ENCODE measurements around the gene SEL1L3. TPM values are rescaled to one million over a fixed set of nuclear protein-coding genes. Genes with fewer than 3 reads are reported as not detected.

Gene SEL1L3
- total RNA-seq, 2 donors from 2014 or later = 14.9 to 24.5 TPM

DNA sequence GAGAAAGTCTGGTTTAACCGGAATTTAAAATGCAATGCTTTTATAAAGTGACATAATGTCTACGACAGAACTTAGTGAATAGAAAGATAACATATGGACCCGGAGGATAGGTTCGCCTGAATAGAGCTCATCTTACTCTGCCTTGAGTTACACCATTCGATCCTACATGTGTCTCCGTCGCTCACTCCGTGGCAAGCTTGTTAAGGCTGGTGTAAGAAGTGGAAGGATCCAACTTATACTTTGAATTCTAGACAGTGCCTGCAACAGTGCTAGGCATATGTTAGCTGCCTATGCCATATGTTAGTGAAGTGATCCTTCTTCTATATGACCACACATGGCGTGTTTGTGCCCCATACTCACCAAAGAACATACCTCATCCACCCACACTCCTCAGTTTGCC, 50.9 kb downstream of the SEL1L3 start:
- no peak overlapping the region for H3K4me3 Mint-ChIP-seq
- H3K4me1 Mint-ChIP-seq = peaks cover 30% of the 10 kb centered on the region
- WGBS, 2 experiments (ENCODE audit: insufficient coverage in 1 of 2, insufficient read length in 1 of 2) = 89 to 95% methylated on average over 9 of the region's 9 CpGs

DNA sequence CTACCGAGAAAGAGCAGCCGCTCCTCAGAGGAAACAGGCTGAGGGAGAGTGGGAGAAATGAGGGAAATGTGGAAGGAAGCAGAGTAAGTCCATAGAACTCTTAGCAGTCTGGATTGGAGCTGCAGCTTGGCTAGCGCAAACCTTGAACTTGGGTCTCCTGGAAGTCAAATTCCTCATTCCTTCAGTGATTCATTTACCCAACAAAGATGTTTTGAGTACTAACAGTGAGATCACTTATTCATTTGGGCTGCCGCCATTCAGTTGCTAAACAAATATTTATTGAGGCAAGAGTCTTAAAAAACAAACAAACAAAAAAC, 51.5 kb downstream of the SEL1L3 start:
- H3K9me3 ChIP-seq (ENCODE audit: control insufficient read depth, low read length) = peaks cover 3% of the 10 kb centered on the region

More for the DNA sequence above, 50.9 kb downstream of the SEL1L3 start:
- Histone ChIP-seq H3K4me1 (ENCODE audit: control insufficient read depth, insufficient read depth, low read length) (no peaks in the 10 kb centered on the region), H3K9me3 (ENCODE audit: control insufficient read depth, low read length) (peaks cover 3% of the 10 kb centered on the region), H3K27ac (ENCODE audit: low read depth, low read length) (no peak overlapping the region), H3K4me3 (ENCODE audit: low read length) (no peak overlapping the region), H3K27me3 (ENCODE audit: control insufficient read depth, insufficient read depth, low read length, poor library complexity, severe bottlenecking) (no peaks in the 10 kb centered on the region), H3K36me3 (ENCODE audit: control insufficient read depth, insufficient read depth, low read length) (no peaks in the 10 kb centered on the region), H3K9ac (ENCODE audit: extremely low read depth, low read length, poor library complexity, severe bottlenecking) (no peak overlapping the region)
- peaks cover 59% of the 10 kb centered on the region for H3K27me3 Mint-ChIP-seq (ENCODE audit: insufficient read depth)
- TF ChIP-seq CTCF (conservative IDR thresholded peaks at IDR 0.05) = no peak
- DNase-seq = no peak
- peaks cover 3% of the 10 kb centered on the region for H3K36me3 Mint-ChIP-seq (ENCODE audit: low read depth)
- H3K9me3 Mint-ChIP-seq = no peaks in the 10 kb centered on the region
- no peak overlapping the region for H3K27ac Mint-ChIP-seq

GRCh38 chr4:25810461-25811373, 52.1 kb downstream of the SEL1L3 start:
- no peaks in the 10 kb centered on the region for H3K27me3 ChIP-seq (ENCODE audit: control insufficient read depth, insufficient read depth, low read length, poor library complexity, severe bottlenecking)
- peaks cover 67% of the 10 kb centered on the region for H3K27me3 Mint-ChIP-seq (ENCODE audit: insufficient read depth)
- peaks cover 3% of the 10 kb centered on the region for H3K9me3 ChIP-seq (ENCODE audit: control insufficient read depth, low read length)
- H3K9me3 Mint-ChIP-seq = no peaks in the 10 kb centered on the region
- no peak overlapping the region for H3K27ac Mint-ChIP-seq
- H3K27ac ChIP-seq (ENCODE audit: low read depth, low read length) = no peak overlapping the region
- H3K4me1 Mint-ChIP-seq = peaks cover 24% of the 10 kb centered on the region
- TF ChIP-seq CTCF (conservative IDR thresholded peaks at IDR 0.05) = no peak
- no peak overlapping the region for H3K4me3 Mint-ChIP-seq
- no peaks in the 10 kb centered on the region for H3K4me1 ChIP-seq (ENCODE audit: control insufficient read depth, insufficient read depth, low read length)
- DNase-seq = peak; percentile 42
- H3K36me3 Mint-ChIP-seq (ENCODE audit: low read depth) = peaks cover 3% of the 10 kb centered on the region
- no peaks in the 10 kb centered on the region for H3K36me3 ChIP-seq (ENCODE audit: control insufficient read depth, insufficient read depth, low read length)
- H3K4me3 ChIP-seq (ENCODE audit: low read length) = no peak overlapping the region
- H3K9ac ChIP-seq (ENCODE audit: extremely low read depth, low read length, poor library complexity, severe bottlenecking) = no peak overlapping the region
- WGBS, 2 experiments (ENCODE audit: insufficient coverage in 1 of 2, insufficient read length in 1 of 2) = 91 to 94% methylated on average over 21 to 23 of the region's 23 CpGs

More for the DNA sequence above, 51.5 kb downstream of the SEL1L3 start:
- Histone ChIP-seq H3K9ac (ENCODE audit: extremely low read depth, low read length, poor library complexity, severe bottlenecking) (no peak overlapping the region), H3K4me1 (ENCODE audit: control insufficient read depth, insufficient read depth, low read length) (no peaks in the 10 kb centered on the region), H3K4me3 (ENCODE audit: low read length) (no peak overlapping the region), H3K36me3 (ENCODE audit: control insufficient read depth, insufficient read depth, low read length) (no peaks in the 10 kb centered on the region), H3K27me3 (ENCODE audit: control insufficient read depth, insufficient read depth, low read length, poor library complexity, severe bottlenecking) (no peaks in the 10 kb centered on the region), H3K27ac (ENCODE audit: low read depth, low read length) (no peak overlapping the region)
- no peak for TF ChIP-seq CTCF (conservative IDR thresholded peaks at IDR 0.05)
- Mint-ChIP-seq H3K9me3 (no peaks in the 10 kb centered on the region), H3K4me3 (no peak overlapping the region), H3K4me1 (peaks cover 25% of the 10 kb centered on the region), H3K36me3 (ENCODE audit: low read depth) (peaks cover 3% of the 10 kb centered on the region), H3K27me3 (ENCODE audit: insufficient read depth) (peaks cover 64% of the 10 kb centered on the region), H3K27ac (no peak overlapping the region)
- peak; percentile 51 for DNase-seq
- 86 to 100% methylated on average over 2 to 4 of the region's 4 CpGs for WGBS, 2 experiments (ENCODE audit: insufficient coverage in 1 of 2, insufficient read length in 1 of 2)

Data from endodermal cell (in vitro differentiated cells).